ENCODE results near the gene PGA4.

- TF ChIP-seq, protein P1, sequence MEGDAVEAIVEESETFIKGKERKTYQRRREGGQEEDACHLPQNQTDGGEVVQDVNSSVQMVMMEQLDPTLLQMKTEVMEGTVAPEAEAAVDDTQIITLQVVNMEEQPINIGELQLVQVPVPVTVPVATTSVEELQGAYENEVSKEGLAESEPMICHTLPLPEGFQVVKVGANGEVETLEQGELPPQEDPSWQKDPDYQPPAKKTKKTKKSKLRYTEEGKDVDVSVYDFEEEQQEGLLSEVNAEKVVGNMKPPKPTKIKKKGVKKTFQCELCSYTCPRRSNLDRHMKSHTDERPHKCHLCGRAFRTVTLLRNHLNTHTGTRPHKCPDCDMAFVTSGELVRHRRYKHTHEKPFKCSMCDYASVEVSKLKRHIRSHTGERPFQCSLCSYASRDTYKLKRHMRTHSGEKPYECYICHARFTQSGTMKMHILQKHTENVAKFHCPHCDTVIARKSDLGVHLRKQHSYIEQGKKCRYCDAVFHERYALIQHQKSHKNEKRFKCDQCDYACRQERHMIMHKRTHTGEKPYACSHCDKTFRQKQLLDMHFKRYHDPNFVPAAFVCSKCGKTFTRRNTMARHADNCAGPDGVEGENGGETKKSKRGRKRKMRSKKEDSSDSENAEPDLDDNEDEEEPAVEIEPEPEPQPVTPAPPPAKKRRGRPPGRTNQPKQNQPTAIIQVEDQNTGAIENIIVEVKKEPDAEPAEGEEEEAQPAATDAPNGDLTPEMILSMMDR (IDR thresholded peaks at IDR 0.05): no peak
- TF ChIP-seq ZFX (IDR thresholded peaks at IDR 0.05; ENCODE audit: borderline replicate concordance): no peak
Observed at GRCh38 chr11:61264795-61265194, 42.6 kb downstream of the PGA4 start.
